GM21737 (cell line): Measurements from ENCODE around the gene ADAMTS6.

Source experiments
- ATAC-seq: cut with Tn5 transposase; IDR thresholded peaks from one replicate; pipeline ENCODE4 v1.9.1; 2021; ENCODE audit warnings: mild to moderate bottlenecking, moderate library complexity; ENCODE audit not compliant: unreplicated experiment

Gene ADAMTS6

DNA sequence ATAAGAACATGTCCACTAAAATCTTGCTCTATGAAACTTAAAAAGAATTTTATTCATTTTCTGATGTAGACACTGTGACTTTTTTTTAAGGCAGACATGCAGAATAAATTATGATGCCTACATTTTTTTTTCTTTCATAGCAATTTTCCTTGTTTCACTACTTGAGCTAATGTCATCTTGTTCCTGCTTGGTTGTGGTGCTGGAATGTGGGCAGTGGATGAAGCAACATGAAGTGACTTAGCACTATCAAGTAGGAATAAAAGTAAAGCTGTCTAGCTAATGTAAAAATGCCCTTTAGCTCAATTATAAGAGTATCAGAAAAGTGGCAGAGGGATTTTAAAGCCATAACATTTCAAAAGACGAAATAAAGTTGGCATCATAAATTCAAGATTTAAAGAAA, 191.0 kb downstream of the ADAMTS6 start:
- no peak for ATAC-seq

DNA sequence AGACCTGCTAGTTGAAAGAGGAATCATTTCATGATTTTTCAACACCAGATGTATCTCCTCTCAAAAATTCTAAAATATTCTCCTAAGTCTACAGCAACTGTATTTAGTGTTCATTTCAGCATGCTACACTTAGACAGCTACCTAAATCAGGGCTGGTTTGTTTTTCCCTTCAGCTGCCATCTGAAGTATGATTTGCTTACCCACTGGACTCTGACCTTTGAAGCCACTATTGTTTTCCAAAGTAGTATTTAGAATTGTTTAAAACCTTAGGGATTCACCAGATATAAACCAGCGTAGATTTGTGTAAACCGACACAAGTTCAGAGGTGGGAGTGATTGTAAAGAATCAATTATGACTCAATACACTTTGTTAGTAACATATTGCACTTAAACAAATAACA, 193.1 kb downstream of the ADAMTS6 start:
- no peak for ATAC-seq

DNA sequence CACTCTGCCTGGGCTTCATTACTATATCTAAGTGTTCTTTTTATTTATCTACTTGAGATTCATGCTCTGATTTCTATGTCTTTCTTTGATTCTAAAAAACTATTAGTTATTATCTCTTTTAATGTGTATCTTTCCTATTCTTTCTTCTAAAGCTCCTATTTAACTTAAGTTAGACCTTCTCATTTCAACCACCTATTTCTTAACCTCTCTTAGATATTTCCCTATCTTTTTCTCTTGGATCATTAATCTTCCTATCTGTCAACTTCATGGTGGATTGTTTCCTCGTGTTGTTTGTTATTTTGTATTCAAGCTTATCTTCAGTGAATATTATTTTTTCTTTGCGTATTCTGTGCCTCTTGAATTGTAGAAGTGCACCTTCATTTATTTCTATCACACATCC, 202.1 kb downstream of the ADAMTS6 start:
- ATAC-seq: no peak

DNA sequence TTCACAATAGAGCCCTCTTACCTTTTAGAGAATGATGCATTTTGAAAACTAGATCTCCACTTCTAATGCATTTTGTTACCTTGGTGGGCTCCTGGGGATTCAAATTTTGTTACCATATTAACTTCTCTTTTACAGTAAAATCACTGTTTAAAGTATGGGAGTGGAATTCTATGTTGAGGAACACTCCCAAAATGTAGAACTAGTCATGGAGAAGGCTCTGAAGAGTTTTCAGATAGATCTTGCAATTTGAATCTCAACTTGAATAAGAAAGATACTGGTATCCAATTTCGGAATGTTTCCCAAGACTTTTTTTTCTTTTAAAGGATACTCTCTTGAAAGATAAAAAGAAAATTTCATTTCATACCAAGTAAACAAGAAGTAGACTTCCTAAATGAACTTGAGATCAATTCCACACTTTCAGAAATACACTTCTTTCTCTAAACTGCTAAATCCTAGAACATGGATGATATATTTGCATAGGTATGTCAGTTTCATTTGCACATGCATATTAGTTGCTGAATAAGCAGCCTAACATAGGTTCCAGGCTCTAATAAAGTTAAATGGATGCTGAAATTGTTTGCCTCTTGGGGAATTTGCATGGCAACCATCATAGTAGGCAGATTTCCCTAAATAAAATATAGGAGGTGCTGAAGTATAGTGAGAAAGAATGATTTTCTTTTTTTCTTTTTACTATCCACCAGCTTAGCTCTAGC, 205.4 kb downstream of the ADAMTS6 start:
- no peak for ATAC-seq

DNA sequence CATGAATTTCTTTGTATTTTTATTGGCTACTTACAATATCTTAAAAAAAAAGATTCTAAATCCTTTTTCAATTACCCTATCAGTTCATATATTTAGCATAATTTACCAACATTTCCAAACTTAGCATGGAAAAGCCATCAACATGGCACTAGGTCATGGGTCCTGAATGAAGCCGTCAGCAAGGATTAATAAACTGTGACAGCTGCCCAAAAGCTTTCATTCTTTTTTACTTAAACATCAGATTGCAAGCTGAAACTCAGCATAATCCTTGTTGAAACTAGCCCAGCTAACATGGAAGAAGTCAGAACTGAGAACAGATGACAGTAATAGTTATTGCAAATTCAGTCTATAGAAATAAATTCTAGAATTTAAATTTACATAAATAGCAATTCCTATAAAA, 209.8 kb downstream of the ADAMTS6 start:
- no peak for ATAC-seq

GRCh38 chr5:65268525-65268924, 213.2 kb downstream of the ADAMTS6 start:
- no peak for ATAC-seq

- ATAC-seq: no peak
Observed at GRCh38 chr5:65264420-65264819, 217.3 kb downstream of the ADAMTS6 start.

GRCh38 chr5:65263321-65263720, 218.4 kb downstream of the ADAMTS6 start:
- ATAC-seq: no peak

DNA sequence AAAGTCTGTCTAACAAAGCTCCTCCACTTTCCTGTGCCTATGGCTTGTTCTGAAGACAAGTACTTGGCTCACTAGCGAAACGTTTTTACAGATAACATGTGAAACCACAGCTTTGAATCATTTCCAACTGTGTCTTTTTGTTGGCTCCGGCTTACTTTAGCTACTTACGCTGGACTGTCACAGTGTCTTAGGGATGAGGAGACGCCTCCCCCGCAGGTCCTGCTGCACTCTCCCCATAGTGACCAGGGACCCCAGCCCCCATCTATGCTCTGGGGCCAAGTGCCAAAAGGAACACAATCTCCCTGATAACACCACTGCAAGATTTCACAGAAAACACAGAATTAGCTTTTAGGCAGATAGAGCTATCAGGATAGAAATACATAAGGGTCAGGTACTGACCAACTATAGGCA, 219.1 kb downstream of the ADAMTS6 start:
- no peak for ATAC-seq

- ATAC-seq: no peak
Observed at GRCh38 chr5:65262096-65262495, 219.6 kb downstream of the ADAMTS6 start.

GRCh38 chr5:65261499-65261898, 220.2 kb downstream of the ADAMTS6 start:
- no peak for ATAC-seq

DNA sequence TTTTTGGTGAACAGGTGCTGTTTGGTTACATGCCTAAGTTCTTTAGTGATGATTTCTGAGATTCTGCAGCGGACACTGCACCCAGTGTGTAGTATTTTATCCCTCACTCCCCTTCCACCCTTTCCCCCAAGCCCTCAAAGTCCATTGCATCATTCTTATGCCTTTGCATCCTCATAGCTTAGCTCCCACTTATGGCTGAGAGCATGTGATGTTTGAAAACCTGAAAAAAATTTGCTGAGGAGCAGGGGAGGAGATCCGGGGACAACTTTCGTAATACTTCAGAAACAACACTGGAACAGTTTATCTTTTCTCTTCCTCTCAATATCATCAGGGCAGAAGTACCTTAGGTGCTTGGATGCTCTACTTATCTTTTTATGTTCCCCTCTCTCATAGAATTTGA, 226.4 kb downstream of the ADAMTS6 start:
- ATAC-seq: no peak

DNA sequence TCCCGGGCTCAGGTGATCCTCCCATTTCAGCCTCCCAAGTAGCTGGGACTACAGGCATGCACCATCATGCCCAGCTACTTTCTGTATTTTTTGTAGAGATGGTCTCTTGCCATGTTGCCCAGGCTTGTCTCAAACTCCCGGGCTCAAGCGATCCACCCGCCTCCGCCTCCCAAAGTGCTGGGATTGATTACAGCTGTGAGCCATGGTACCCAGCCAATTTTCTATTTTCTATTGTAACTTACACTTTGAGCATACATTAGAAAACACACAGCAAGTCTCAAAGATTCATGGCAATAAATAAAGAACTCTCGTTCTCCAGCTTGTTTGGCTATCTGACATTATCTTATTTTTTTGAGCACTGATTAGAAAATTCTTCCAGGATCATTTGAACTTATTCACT, 228.7 kb downstream of the ADAMTS6 start:
- ATAC-seq: no peak

- no peak for ATAC-seq
Observed at GRCh38 chr5:65248896-65249295, 232.8 kb downstream of the ADAMTS6 start.

DNA sequence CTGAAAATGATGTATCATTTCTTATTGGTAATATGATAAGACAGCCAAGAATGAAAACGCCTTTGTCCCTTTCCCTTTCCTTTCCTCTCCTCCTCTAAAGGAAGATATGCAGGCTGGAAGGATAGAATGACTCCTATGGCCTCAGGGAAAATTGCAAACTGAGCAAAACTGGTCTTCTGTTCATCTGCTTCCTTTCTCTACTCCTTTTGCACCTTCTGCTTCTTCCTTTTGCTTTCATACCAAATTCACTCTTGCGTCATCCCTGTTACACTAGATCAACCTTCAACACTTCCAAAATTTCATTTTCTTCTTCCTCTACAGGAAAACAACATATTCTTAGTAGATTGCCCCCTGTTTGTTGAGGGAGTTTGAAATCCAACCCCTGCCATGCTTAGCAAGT, 234.1 kb downstream of the ADAMTS6 start:
- no peak for ATAC-seq

DNA sequence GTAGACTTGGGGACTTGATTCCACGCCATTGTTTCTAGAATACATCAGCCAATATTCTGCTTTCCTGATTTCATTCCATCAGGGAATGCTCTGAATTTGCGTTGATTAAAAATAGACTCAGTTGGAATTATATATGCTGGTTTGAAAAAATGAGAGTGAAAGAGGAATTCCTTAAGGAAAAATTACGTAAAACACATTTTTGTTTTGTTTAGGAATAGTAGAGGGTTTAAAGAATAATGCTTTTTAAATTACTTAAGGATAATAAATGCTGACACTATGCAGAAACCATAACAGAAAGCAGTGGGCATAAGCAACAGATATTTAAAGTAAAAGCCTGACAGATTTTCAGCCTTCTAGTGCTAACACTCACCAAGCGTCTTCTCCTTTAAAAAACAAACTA, 235.0 kb downstream of the ADAMTS6 start:
- ATAC-seq: no peak

DNA sequence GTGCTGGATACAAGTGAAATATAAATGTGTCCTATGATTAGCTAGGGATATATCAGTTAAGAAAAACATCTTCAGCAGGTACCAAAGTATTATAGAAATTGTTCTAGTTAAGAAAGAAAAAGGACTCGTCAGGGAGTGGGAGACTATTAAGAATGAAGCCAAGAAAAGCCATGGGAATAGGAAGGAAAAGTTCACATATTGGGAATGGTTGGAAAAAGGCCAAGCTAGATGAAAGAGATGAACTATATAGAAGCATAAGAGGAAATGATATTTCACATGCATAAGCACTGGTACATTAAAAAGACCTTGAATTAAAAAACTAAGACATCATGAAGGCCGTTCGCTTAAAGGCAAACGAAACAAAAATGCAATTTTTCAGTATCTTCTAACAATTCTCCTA, 237.7 kb downstream of the ADAMTS6 start:
- ATAC-seq: no peak

GRCh38 chr5:65243161-65243560, 238.6 kb downstream of the ADAMTS6 start:
- no peak for ATAC-seq

GRCh38 chr5:65229841-65230240, 251.9 kb downstream of the ADAMTS6 start:
- ATAC-seq: no peak

GRCh38 chr5:65213921-65214525, 267.7 kb downstream of the ADAMTS6 start:
- ATAC-seq: no peak

DNA sequence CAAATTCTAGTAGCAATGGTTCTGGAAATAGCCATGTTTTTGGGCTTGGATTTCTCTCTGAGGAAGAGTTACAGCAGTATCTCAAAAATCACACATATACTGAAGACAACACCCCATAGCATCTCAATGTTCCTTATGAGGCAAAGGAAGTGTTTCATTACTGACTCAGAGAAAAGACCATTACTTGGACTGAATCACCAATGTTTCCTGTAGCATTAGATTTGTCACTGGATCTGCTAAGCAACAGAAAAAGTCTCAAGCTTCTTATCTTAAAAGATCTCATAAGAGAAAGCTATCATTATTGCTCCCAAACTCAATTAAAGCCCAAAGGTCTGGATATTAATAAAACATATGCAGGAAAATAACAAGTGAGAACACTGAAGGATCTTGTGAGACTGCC, 272.4 kb downstream of the ADAMTS6 start:
- no peak for ATAC-seq

- ATAC-seq: no peak
Observed at GRCh38 chr5:65204966-65205365, 276.8 kb downstream of the ADAMTS6 start.

DNA sequence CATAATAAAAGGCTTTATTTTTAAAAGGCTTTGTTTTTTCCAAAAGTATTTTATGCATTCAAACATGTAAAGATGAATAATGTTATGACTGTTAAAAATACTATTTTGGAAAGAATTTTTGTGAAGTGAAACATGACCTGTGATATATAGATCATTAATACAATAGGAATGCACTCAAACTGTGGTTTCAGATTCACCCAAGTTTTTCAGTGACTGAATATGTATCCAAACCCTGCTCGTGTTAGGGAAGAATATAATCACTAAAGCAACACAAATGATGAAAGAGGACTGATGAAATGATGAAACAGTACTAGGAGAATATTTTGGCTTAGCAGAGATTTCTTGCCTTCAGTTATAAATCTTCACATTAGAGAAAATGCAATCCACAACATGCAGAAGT, 278.0 kb downstream of the ADAMTS6 start:
- no peak for ATAC-seq
